HEK293 (cell line): ENCODE measurements around the gene GPHA2.

ENCODE experiments used
- BCL6B ChIP-seq: fragments of 450-650 bp; formaldehyde crosslinking; IDR thresholded peaks from 2 replicates; pipeline ENCODE4 v1.5.1; 2017; ENCODE audit warnings: missing biosample characterization, missing genetic modification characterization
- CTCF ChIP-seq: fragments of 450-650 bp; formaldehyde crosslinking; IDR thresholded peaks from 2 replicates; pipeline ENCODE4 v1.5.1; 2016; ENCODE audit warnings: missing biosample characterization, missing genetic modification characterization
- FEZF1 ChIP-seq: fragments of 450-650 bp; formaldehyde crosslinking; IDR thresholded peaks from 2 replicates; pipeline ENCODE4 v1.5.1; 2016; ENCODE audit warnings: missing biosample characterization, missing genetic modification characterization
- MYNN ChIP-seq: fragments of 450-650 bp; formaldehyde crosslinking; IDR thresholded peaks from 2 replicates; pipeline ENCODE4 v1.5.1; 2016; ENCODE audit warnings: missing biosample characterization, missing genetic modification characterization, borderline replicate concordance
- ZFP3 ChIP-seq: fragments of 450-650 bp; formaldehyde crosslinking; IDR thresholded peaks from 2 replicates; pipeline ENCODE4 v1.5.1; 2016; ENCODE audit warnings: low read depth, missing biosample characterization, missing genetic modification characterization
- ZIC2 ChIP-seq: fragments of 450-650 bp; formaldehyde crosslinking; IDR thresholded peaks from 2 replicates; pipeline ENCODE4 v1.5.1; 2016; ENCODE audit warnings: missing biosample characterization, missing genetic modification characterization
- ZNF155 ChIP-seq: fragments of 450-650 bp; formaldehyde crosslinking; IDR thresholded peaks from 2 replicates; pipeline ENCODE4 v1.5.1; 2016; ENCODE audit warnings: missing biosample characterization, missing genetic modification characterization
- ZNF311 ChIP-seq: fragments of 450-650 bp; formaldehyde crosslinking; IDR thresholded peaks from 2 replicates; pipeline ENCODE4 v1.5.1; 2017; ENCODE audit warnings: missing biosample characterization, missing genetic modification characterization, borderline replicate concordance
- ZNF548 ChIP-seq: fragments of 450-650 bp; formaldehyde crosslinking; IDR thresholded peaks from 2 replicates; pipeline ENCODE4 v1.5.1; 2016; ENCODE audit warnings: missing biosample characterization, missing genetic modification characterization
- ZNF701 ChIP-seq: fragments of 450-650 bp; formaldehyde crosslinking; IDR thresholded peaks from 2 replicates; pipeline ENCODE4 v1.5.1; 2016; ENCODE audit warnings: missing biosample characterization, missing genetic modification characterization

GRCh38 chr11:64951529-64951928, 15.8 kb upstream of the GPHA2 start:
- TF ChIP-seq FEZF1 (tag by site-specific recombination) (no peak), ZIC2 (no peak), BCL6B (tag by site-specific recombination) (no peak), CTCF (tag by site-specific recombination) (no peak), ZNF155 (no peak), ZNF701 (tag by site-specific recombination) (no peak), ZNF311 (tag by site-specific recombination) (no peak), ZNF548 (tag by site-specific recombination) (no peak), ZFP3 (tag by site-specific recombination) (no peak), MYNN (no peak)
